ENCODE data around the gene ETV6.

The ETV6 gene

DNA sequence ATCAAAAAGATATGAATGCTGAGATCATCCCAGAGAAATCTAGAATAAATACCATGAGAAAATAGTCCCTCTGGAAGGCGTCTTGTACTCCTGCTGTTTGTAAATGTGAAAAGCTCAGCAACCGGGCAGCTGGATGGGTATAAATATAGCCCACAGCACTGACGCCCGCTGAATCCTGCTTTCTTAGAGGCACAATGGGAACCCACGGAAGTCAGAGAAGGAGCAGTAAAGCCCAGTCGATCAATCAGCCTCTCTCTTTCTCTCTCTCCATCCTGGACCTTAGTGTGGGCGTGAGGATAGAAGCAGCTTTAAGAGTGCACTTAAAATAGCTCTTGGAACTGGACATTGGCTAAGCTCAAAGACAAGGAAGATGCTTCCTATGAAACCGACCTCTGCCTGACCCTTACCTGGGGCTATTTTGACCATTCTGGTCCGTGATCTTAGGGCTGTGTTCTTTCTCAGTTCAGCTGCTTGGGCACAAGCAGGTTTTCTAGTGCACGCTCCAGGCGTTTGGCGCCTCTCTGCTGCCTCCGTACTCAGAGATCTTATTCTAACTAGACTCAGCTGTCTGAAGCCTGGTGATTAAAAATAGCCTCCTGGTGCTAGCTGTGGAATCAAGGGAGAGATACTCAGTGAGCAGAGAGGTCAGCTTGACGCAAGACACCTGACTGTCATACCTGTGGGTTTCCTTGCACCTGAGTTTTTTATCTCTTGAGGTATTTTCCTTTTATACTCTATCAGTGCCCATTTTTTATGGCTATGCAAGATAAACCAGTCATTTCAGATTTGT, 144.6 kb downstream of the ETV6 start:
- no peak for TF ChIP-seq CTCF (IDR thresholded peaks at IDR 0.05; ENCODE audit: borderline replicate concordance, extremely low read depth, low read length, poor library complexity, severe bottlenecking)
- no peak for TF ChIP-seq EZH2 (IDR thresholded peaks at IDR 0.05; ENCODE audit: borderline replicate concordance, low read depth, low read length, severe bottlenecking)
- Histone ChIP-seq H3K9me3 (ENCODE audit: insufficient read depth, low read length, severe bottlenecking) (no peaks in the 10 kb centered on the region), H3K9ac (ENCODE audit: low read depth, low read length) (no peak overlapping the region), H3K79me2 (ENCODE audit: insufficient read depth, low read length) (peaks cover 89% of the 10 kb centered on the region), H2AFZ (ENCODE audit: low read depth, low read length) (no peak overlapping the region), H3K4me3 (ENCODE audit: low read depth in 1 of 2, low read length in 2 of 2) (no peak overlapping the region), H3K4me1 (ENCODE audit: insufficient read depth, low read length) (peaks cover 78% of the 10 kb centered on the region), H3K4me2 (ENCODE audit: insufficient read depth, low read length) (no peak overlapping the region), H3K36me3 (ENCODE audit: insufficient read depth, low read length) (peaks cover 24% of the 10 kb centered on the region), H3K27ac (ENCODE audit: low read length) (peak overlapping the region; percentile 69), H4K20me1 (ENCODE audit: insufficient read depth, low read length) (no peaks in the 10 kb centered on the region), H3K27me3 (ENCODE audit: insufficient read depth, low read length, poor library complexity) (no peaks in the 10 kb centered on the region)
- ATAC-seq (ENCODE audit: insufficient read depth, low read depth) (no peak), DNase-seq (peak; percentile 6)

DNA sequence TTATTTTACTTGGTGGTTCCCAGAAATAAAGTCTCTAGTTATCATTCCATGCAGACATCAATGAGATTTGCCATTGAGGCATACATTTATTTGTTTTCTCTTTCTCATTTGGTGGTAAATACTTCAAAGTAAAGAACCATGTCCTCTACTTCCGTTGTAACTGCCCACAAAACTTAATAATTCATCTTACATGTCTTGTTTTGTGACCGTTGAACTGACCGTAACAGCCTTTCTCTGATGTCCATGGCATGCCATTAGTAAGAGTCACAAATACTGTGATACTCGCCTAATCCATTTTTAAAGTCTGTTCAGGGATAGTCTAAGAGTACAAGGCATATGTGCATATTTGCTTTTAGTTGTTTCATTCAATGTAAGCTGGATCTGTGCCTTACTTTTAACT, 145.3 kb downstream of the ETV6 start:
- DNase-seq = no peak
- Histone ChIP-seq H2AFZ (ENCODE audit: low read depth, low read length) (no peak overlapping the region), H3K79me2 (ENCODE audit: insufficient read depth, low read length) (peaks cover 89% of the 10 kb centered on the region), H3K27me3 (ENCODE audit: insufficient read depth, low read length, poor library complexity) (no peaks in the 10 kb centered on the region), H3K9ac (ENCODE audit: low read depth, low read length) (no peak overlapping the region; the same call in 1 of the 2 replicates), H3K4me2 (ENCODE audit: insufficient read depth, low read length) (no peak overlapping the region), H4K20me1 (ENCODE audit: insufficient read depth, low read length) (no peaks in the 10 kb centered on the region), H3K36me3 (ENCODE audit: insufficient read depth, low read length) (peaks cover 24% of the 10 kb centered on the region), H3K4me1 (ENCODE audit: insufficient read depth, low read length) (peaks cover 78% of the 10 kb centered on the region), H3K27ac (ENCODE audit: low read length) (peak overlapping the region; percentile 69), H3K9me3 (ENCODE audit: insufficient read depth, low read length, severe bottlenecking) (no peaks in the 10 kb centered on the region), H3K4me3 (ENCODE audit: low read depth in 1 of 2, low read length in 2 of 2) (no peak overlapping the region)
- TF ChIP-seq EZH2 (IDR thresholded peaks at IDR 0.05; ENCODE audit: borderline replicate concordance, low read depth, low read length, severe bottlenecking) (no peak), CTCF (IDR thresholded peaks at IDR 0.05; ENCODE audit: borderline replicate concordance, extremely low read depth, low read length, poor library complexity, severe bottlenecking) (no peak)
- ATAC-seq (ENCODE audit: insufficient read depth, low read depth) = no peak

DNA sequence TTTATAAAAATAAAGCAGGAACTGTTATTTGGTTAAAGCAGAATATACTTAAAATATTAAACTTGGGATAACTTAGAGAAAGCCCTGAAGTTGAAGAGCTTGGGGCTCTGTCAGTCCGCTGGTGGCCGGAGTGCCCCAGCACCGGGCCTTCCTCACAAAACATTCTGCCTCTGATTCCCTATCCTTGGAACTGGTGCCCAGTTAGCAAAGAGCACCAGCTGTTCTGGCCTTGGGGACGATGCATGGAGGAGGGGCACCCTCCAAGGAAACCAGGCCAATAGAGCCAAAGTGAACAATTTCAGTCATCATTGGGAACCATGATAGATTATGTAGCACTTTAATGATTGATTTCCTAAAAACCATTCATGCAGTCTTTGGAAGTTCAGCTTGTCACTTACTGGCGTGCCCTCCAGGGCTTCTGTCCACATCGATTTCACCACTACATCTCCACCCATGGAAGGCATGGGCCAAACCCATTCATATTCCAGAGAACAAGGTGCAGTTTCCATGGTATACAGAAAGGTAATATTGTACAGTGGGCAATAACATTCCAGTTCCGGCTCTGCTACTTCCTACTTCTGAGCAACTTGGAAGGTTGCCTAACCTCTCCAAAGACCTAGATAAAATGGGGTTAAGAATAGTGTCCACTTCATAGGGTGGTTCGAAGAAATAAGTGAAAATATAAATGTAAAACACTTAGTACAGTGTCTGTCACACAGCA, 145.9 kb downstream of the ETV6 start:
- H4K20me1 ChIP-seq (ENCODE audit: insufficient read depth, low read length) = no peaks in the 10 kb centered on the region
- H3K36me3 ChIP-seq (ENCODE audit: insufficient read depth, low read length) = peaks cover 21% of the 10 kb centered on the region
- no peak for DNase-seq
- no peaks in the 10 kb centered on the region for H3K9me3 ChIP-seq (ENCODE audit: insufficient read depth, low read length, severe bottlenecking)
- H3K4me2 ChIP-seq (ENCODE audit: insufficient read depth, low read length) = no peak overlapping the region
- ATAC-seq (ENCODE audit: insufficient read depth, low read depth) = no peak
- H2AFZ ChIP-seq (ENCODE audit: low read depth, low read length) = no peak overlapping the region
- H3K4me1 ChIP-seq (ENCODE audit: insufficient read depth, low read length) = peaks cover 82% of the 10 kb centered on the region
- H3K27ac ChIP-seq (ENCODE audit: low read length) = peak overlapping the region; percentile 94
- no peaks in the 10 kb centered on the region for H3K27me3 ChIP-seq (ENCODE audit: insufficient read depth, low read length, poor library complexity)
- peaks cover 89% of the 10 kb centered on the region for H3K79me2 ChIP-seq (ENCODE audit: insufficient read depth, low read length)
- no peak for TF ChIP-seq EZH2 (IDR thresholded peaks at IDR 0.05; ENCODE audit: borderline replicate concordance, low read depth, low read length, severe bottlenecking)
- no peak for TF ChIP-seq CTCF (IDR thresholded peaks at IDR 0.05; ENCODE audit: borderline replicate concordance, extremely low read depth, low read length, poor library complexity, severe bottlenecking)
- H3K9ac ChIP-seq (ENCODE audit: low read depth, low read length) = no peak overlapping the region; the same call in 1 of the 2 replicates
- H3K4me3 ChIP-seq (ENCODE audit: low read depth in 1 of 2, low read length in 2 of 2) = no peak overlapping the region
